H1 (cell line): Measurements from ENCODE around the gene SLC22A3. TPM values are rescaled to one million over a fixed set of nuclear protein-coding genes. Genes with fewer than 3 reads are reported as not detected.

Experiments
- CTCF ChIA-PET: fragments of 300-600 bp; sonication (Branson Sonifier 250); formaldehyde crosslinking; loops from one replicate; lab custom pipeline; 2021; ENCODE audit not compliant: partially characterized antibody; lab: Charles Lee
- POLR2A ChIA-PET: fragments of 300-600 bp; sonication (Branson Sonifier 250); formaldehyde crosslinking; loops from one replicate; lab custom pipeline; 2021; ENCODE audit warnings: inconsistent platforms; ENCODE audit not compliant: partially characterized antibody; lab: Charles Lee
- DNase-seq, 2 experiments: peaks; one replicate each; pipeline versions ENCODE4 v3.0.0 to v3.0.0-alpha.2; 2010 to 2022; ENCODE audit warnings: low spot score in 2 of 2, low read depth in 1 of 2, mixed read lengths in 1 of 2
- FAIRE-seq: peaks from 2 replicates; lab custom pipeline; 2011; peaks lifted over from hg19 to GRCh38; lab: Jason Lieb, UNC
- H2AFZ ChIP-seq: 2 replicates; pipeline ENCODE4 v1.8.1; 2012; ENCODE audit warnings: low read length, inconsistent platforms
- H2AK5ac ChIP-seq: 2 replicates; pipeline ENCODE4 v1.6.1; 2013; ENCODE audit warnings: low read depth, low read length
- H2BK120ac ChIP-seq: replicated peaks from 2 replicates; pipeline ENCODE3; 2013; ENCODE audit warnings: low read depth, low read length, inconsistent platforms
- H2BK12ac ChIP-seq: 2 replicates; pipeline ENCODE4 v1.6.1; 2013; ENCODE audit warnings: low read depth, low read length
- H2BK15ac ChIP-seq: 2 replicates; pipeline ENCODE4 v1.6.1; 2013; ENCODE audit warnings: low read length
- H2BK20ac ChIP-seq: 2 replicates; pipeline ENCODE4 v1.6.1; 2013; ENCODE audit warnings: low read length
- H2BK5ac ChIP-seq: 2 replicates; pipeline ENCODE4 v1.6.1; 2013; ENCODE audit warnings: low read depth, low read length
- H3K14ac ChIP-seq: 2 replicates; pipeline ENCODE4 v1.6.1; 2013; ENCODE audit warnings: inconsistent platforms; ENCODE audit not compliant: insufficient read length
- H3K18ac ChIP-seq: 2 replicates; pipeline ENCODE4 v1.6.1; 2013; ENCODE audit warnings: low read length; ENCODE audit errors: extremely low read depth
- H3K23ac ChIP-seq: 2 replicates; pipeline ENCODE4 v1.6.1; 2013; ENCODE audit warnings: inconsistent platforms; ENCODE audit not compliant: insufficient read length
- H3K23me2 ChIP-seq: 2 replicates; pipeline ENCODE4 v1.6.1; 2013; ENCODE audit warnings: low read depth, low read length
- H3K27ac ChIP-seq: 2 replicates; pipeline ENCODE4 v1.6.1; 2011; ENCODE audit warnings: low read depth, low read length, inconsistent platforms
- H3K27me3 ChIP-seq, 4 experiments: replicated peaks in 1 of 4; 1 replicate in 1 of 4; 2 replicates in 3 of 4; pipeline versions ENCODE4 v1.6.1 to v1.8.1; 2011 to 2013; ENCODE audit warnings: low read length in 3 of 4, mild to moderate bottlenecking in 3 of 4, inconsistent platforms in 2 of 4, mixed read lengths in 2 of 4, moderate library complexity in 1 of 4; ENCODE audit not compliant: control insufficient read depth in 3 of 4, insufficient read depth in 3 of 4; ENCODE audit errors: extremely low read depth in 1 of 4
- H3K36me3 ChIP-seq, 4 experiments: 2 replicates each; pipeline versions ENCODE4 v1.6.1 to v1.8.1; 2011 to 2013; ENCODE audit warnings: mild to moderate bottlenecking in 4 of 4, low read length in 3 of 4, moderate library complexity in 2 of 4, control low read depth in 1 of 4, inconsistent platforms in 1 of 4; ENCODE audit not compliant: insufficient read depth in 4 of 4, control insufficient read depth in 2 of 4
- H3K4ac ChIP-seq: replicated peaks from 2 replicates; pipeline ENCODE3; 2013; ENCODE audit warnings: low read length, low read depth, mixed read lengths, inconsistent platforms; ENCODE audit not compliant: insufficient read length
- H3K4me1 ChIP-seq, 4 experiments: replicated peaks in 1 of 4; 1 replicate in 1 of 4; 2 replicates in 3 of 4; pipeline versions ENCODE4 v1.6.1 to v1.8.1; 2011 to 2013; ENCODE audit warnings: low read length in 3 of 4, inconsistent platforms in 2 of 4, mixed read lengths in 1 of 4; ENCODE audit not compliant: insufficient read depth in 4 of 4, control insufficient read depth in 3 of 4
- H3K4me2 ChIP-seq, 2 experiments: 2 replicates each; pipeline versions ENCODE4 v1.6.1 to v1.8.1; 2011 to 2013; ENCODE audit warnings: low read depth in 2 of 2, low read length in 2 of 2, control low read depth in 1 of 2, inconsistent platforms in 1 of 2, mild to moderate bottlenecking in 1 of 2; ENCODE audit not compliant: insufficient read depth in 1 of 2
- H3K4me3 ChIP-seq, 4 experiments: fragments of 200-600, 300-600 bp in 1 of 4; sonication (generic), shearing (Covaris generic), sonication (Bioruptor Twin) in 1 of 4; 2 replicates each; pipeline versions ENCODE4 v1.5.1 to v1.8.1; 2011 to 2016; ENCODE audit warnings: low read length in 4 of 4, low read depth in 3 of 4, control low read depth in 2 of 4, inconsistent platforms in 2 of 4, mild to moderate bottlenecking in 2 of 4, mixed read lengths in 1 of 4, moderate library complexity in 1 of 4; ENCODE audit not compliant: insufficient read depth in 2 of 4; ENCODE audit errors: extremely low read depth in 1 of 4
- H3K56ac ChIP-seq: replicated peaks from 2 replicates; pipeline ENCODE3; 2013; ENCODE audit warnings: low read depth, mild to moderate bottlenecking, mixed read lengths, low read length, inconsistent platforms; ENCODE audit not compliant: insufficient read length
- H3K79me1 ChIP-seq: 2 replicates; pipeline ENCODE4 v1.6.1; 2013; ENCODE audit warnings: low read depth, low read length, control low read depth
- H3K79me2 ChIP-seq, 2 experiments: 2 replicates each; pipeline versions ENCODE4 v1.6.1 to v1.8.1; 2012 to 2013; ENCODE audit warnings: low read length in 2 of 2, mild to moderate bottlenecking in 2 of 2, inconsistent platforms in 1 of 2; ENCODE audit not compliant: insufficient read depth in 2 of 2, control insufficient read depth in 1 of 2
- H3K9ac ChIP-seq, 4 experiments: replicated peaks in 1 of 4; 1 replicate in 1 of 4; 2 replicates in 3 of 4; pipeline versions ENCODE4 v1.6.1 to v1.8.1; 2011 to 2013; ENCODE audit warnings: low read depth in 3 of 4, low read length in 3 of 4, control low read depth in 2 of 4, mild to moderate bottlenecking in 2 of 4, moderate library complexity in 2 of 4, inconsistent platforms in 1 of 4; ENCODE audit errors: extremely low read depth in 1 of 4
- H3K9me3 ChIP-seq, 2 experiments: 2 replicates each; pipeline versions ENCODE4 v1.6.1 to v1.8.1; 2012 to 2013; ENCODE audit warnings: mild to moderate bottlenecking in 2 of 2, moderate library complexity in 2 of 2, control low read depth in 1 of 2, inconsistent platforms in 1 of 2, low read depth in 1 of 2, low read length in 1 of 2, mixed read lengths in 1 of 2; ENCODE audit not compliant: insufficient read depth in 2 of 2
- H4K20me1 ChIP-seq, 2 experiments: replicated peaks in 1 of 2; 2 replicates each; pipeline versions ENCODE3 to v1.8.1; 2011 to 2013; ENCODE audit warnings: inconsistent platforms in 2 of 2, low read length in 2 of 2, mild to moderate bottlenecking in 1 of 2; ENCODE audit not compliant: insufficient read depth in 2 of 2, control insufficient read depth in 1 of 2
- H4K5ac ChIP-seq: 2 replicates; pipeline ENCODE4 v1.6.1; 2013; ENCODE audit warnings: low read length, low read depth, mixed read lengths, inconsistent platforms; ENCODE audit not compliant: insufficient read length
- H4K8ac ChIP-seq: 2 replicates; pipeline ENCODE4 v1.8.0; 2013; ENCODE audit warnings: mild to moderate bottlenecking, moderate library complexity, low read length, inconsistent platforms; ENCODE audit not compliant: insufficient read depth; ENCODE audit errors: extremely low read depth
- H4K91ac ChIP-seq: replicated peaks from 2 replicates; pipeline ENCODE3; 2013; ENCODE audit warnings: low read length, mixed read lengths, inconsistent platforms; ENCODE audit not compliant: insufficient read length
- JUND ChIP-seq: IDR thresholded peaks from 2 replicates; pipeline ENCODE4 v1.6.1; 2011; ENCODE audit warnings: mild to moderate bottlenecking, improper control_type of control experiment, low read length
- MAFK ChIP-seq: IDR thresholded peaks from 2 replicates; pipeline ENCODE4 v1.6.1; 2012; ENCODE audit warnings: low read depth, mild to moderate bottlenecking, improper control_type of control experiment, low read length
- RAD21 ChIP-seq, 2 experiments: IDR thresholded peaks in 1 of 2; conservative IDR thresholded peaks in 1 of 2; 2 replicates each; pipeline ENCODE4 v1.6.1; 2011; ENCODE audit warnings: low read depth in 2 of 2, low read length in 2 of 2, improper control_type of control experiment in 1 of 2, inconsistent platforms in 1 of 2, mild to moderate bottlenecking in 1 of 2, moderate library complexity in 1 of 2
- WGBS, 2 experiments: shearing (Covaris generic) in 1 of 2; methylation state at CpG; one replicate each; pipeline versions ENCODE4 v1.1.6 to v1.1.7; 2013 to 2015; ENCODE audit warnings: low lambda C conversion rate in 2 of 2, mixed read lengths in 2 of 2, inconsistent platforms in 1 of 2, low coverage in 1 of 2, missing lambda C conversion rate in 1 of 2; ENCODE audit not compliant: insufficient replicate concordance in 2 of 2, insufficient coverage in 1 of 2, insufficient read length in 1 of 2; ENCODE audit errors: extremely low coverage in 1 of 2, missing lambda C conversion rate in 1 of 2; 5-methylcytosine and 5-hydroxymethylcytosine counted together
- polyA plus RNA-seq, 7 experiments: library from polyadenylated mRNA; depleted of rRNA in 3 of 7; stranded (reverse) in 5 of 7; unstranded in 2 of 7; fragments of >200 nt in 5 of 7; fragments of 200-250 nt in 2 of 7; gene quantifications; 1 replicate in 5 of 7; 2 replicates in 1 of 7; 4 replicates in 1 of 7; pipeline versions ENCODE4 v1.2.1 to v1.2.3, GENCODE V29; 2011 to 2013; ENCODE audit warnings: missing spikeins in 2 of 7, mixed read lengths in 2 of 7
- total RNA-seq: library from RNA; stranded (reverse); fragmentation: NEBNext Ultra II Directional; extraction: Animal tissue kit (Norgen Biotek cat#: 25700); gene quantifications from 2 replicates; pipeline ENCODE4 v1.2.1, GENCODE V29; 2021
- TF ChIP-seq, protein P1 (sequence below), 3 experiments: IDR thresholded peaks; 1 replicate in 2 of 3; 2 replicates in 1 of 3; pipeline versions ENCODE4 v1.5.1 to v1.6.1; 2011; ENCODE audit warnings: low read length in 3 of 3, mild to moderate bottlenecking in 3 of 3, inconsistent platforms in 2 of 3, low read depth in 1 of 3, moderate library complexity in 1 of 3; ENCODE audit not compliant: insufficient read depth in 1 of 3; ENCODE audit errors: control extremely low read depth in 1 of 3

Gene SLC22A3
- total and polyA plus RNA-seq, 2 of the 8 experiments (the other 6 are each of a cell fraction or from before 2014, with no cell fraction given), result 1.0 to 2.9 TPM

DNA sequence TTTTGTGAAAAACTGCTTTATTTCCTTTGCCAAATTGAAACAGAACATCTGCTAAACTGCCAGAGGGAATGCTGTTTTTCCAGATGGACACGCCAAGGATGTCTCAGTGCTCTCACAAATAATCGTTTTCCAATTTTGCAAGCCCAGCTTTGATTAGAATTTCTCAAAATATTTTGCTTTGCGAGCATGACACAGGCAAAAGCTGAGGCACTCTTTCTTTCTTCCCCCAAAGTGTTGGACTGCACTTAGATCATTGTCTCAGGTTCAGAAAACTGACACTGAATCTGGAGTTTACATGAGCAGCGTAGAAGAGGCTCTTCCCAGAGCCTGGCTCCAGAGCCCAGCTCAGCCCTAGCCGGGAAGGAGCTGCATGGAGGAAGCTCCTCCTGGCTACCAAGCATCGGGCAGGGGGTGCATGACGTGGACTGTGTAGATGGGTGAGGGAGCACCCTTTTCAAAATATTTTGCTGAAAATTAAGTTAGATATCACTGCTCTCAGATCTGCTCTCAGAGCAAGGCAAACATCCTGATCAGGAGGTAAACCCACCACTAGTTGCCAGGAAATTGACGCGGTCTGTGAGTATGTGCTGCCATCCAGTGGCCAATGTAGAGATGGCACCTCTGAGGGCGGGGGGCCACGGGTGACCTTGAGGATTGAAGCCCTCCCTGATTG lies 107.5 kb downstream of the SLC22A3 start:
- no peak overlapping the region for H3K4ac ChIP-seq
- H2BK15ac ChIP-seq, result no peak overlapping the region; the same call in 1 of the 2 replicates
- 43% methylated on average over 11 of the region's 11 CpGs; no CpG with 5 or more reads in 1 of the 2 experiments for WGBS, 2 experiments
- H2BK120ac ChIP-seq, result no peak overlapping the region
- H2BK20ac ChIP-seq, result no peak overlapping the region
- TF ChIP-seq, protein P1, sequence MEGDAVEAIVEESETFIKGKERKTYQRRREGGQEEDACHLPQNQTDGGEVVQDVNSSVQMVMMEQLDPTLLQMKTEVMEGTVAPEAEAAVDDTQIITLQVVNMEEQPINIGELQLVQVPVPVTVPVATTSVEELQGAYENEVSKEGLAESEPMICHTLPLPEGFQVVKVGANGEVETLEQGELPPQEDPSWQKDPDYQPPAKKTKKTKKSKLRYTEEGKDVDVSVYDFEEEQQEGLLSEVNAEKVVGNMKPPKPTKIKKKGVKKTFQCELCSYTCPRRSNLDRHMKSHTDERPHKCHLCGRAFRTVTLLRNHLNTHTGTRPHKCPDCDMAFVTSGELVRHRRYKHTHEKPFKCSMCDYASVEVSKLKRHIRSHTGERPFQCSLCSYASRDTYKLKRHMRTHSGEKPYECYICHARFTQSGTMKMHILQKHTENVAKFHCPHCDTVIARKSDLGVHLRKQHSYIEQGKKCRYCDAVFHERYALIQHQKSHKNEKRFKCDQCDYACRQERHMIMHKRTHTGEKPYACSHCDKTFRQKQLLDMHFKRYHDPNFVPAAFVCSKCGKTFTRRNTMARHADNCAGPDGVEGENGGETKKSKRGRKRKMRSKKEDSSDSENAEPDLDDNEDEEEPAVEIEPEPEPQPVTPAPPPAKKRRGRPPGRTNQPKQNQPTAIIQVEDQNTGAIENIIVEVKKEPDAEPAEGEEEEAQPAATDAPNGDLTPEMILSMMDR (IDR thresholded peaks at IDR 0.05; ENCODE audit: control extremely low read depth in 1 of 3, insufficient read depth in 1 of 3, low read depth in 1 of 3, low read length in 3 of 3), result peak; percentile 89 to 98 (median 98)
- peak; percentile 99 to 100 for TF ChIP-seq RAD21 (IDR thresholded peaks at IDR 0.05 in 1 of 2, conservative IDR thresholded peaks at IDR 0.05 in 1 of 2; ENCODE audit: low read depth in 2 of 2, low read length in 2 of 2)
- no peak for TF ChIP-seq MAFK
- 0 out of 2 replicates have a peak, but pooled peaks have one; percentile 5 for TF ChIP-seq JUND
- no peak overlapping the region for H2BK5ac ChIP-seq
- no peak overlapping the region for H3K23ac ChIP-seq
- ChIA-PET CTCF (interaction anchor here (0.6 to 4.2 kb wide), 77 partner anchors 9 to 605 kb away, joined by 3 to 40 read pairs (median 4); no protein-coding TSS in a partner anchor), POLR2A (interaction anchor here (1.0 kb wide), 1 partner anchor 384 kb away, joined by 3 read pairs; no protein-coding TSS in a partner anchor)
- H3K27ac ChIP-seq, result no peak overlapping the region
- peak; percentile 85 for FAIRE-seq
- no peak overlapping the region for H2BK12ac ChIP-seq
- H4K20me1 ChIP-seq, result peaks cover 0 to 3% of the 10 kb centered on the region in 2 experiments
- H3K36me3 ChIP-seq, result no peaks in the 10 kb centered on the region
- peak overlapping the region; percentile 65 for H4K5ac ChIP-seq
- no peak overlapping the region for H2AK5ac ChIP-seq
- 0 out of 4 replicates have a peak overlapping the region, but pooled peaks of 1 of the 2 experiments have one; percentile 12 for H3K4me2 ChIP-seq
- H3K14ac ChIP-seq, result no peak overlapping the region
- H3K18ac ChIP-seq, result no peak overlapping the region
- H3K56ac ChIP-seq, result no peak overlapping the region
- H3K27me3 ChIP-seq, result no peaks in the 10 kb centered on the region
- peak overlapping the region; percentile 66 for H2AFZ ChIP-seq
- H3K4me1 ChIP-seq, result peaks cover 0 to 3% (median 0%) of the 10 kb centered on the region in 4 experiments; a peak in 2 of 7 replicates
- H3K4me3 ChIP-seq, result no peak overlapping the region
- no peaks in the 10 kb centered on the region for H3K79me1 ChIP-seq
- H3K79me2 ChIP-seq, result no peaks in the 10 kb centered on the region
- peak; percentile 49 to 93 for DNase-seq
- H3K9ac ChIP-seq, result no peak overlapping the region; a peak in 1 of 7 replicates
- peak overlapping the region; percentile 68 for H4K91ac ChIP-seq
- no peaks in the 10 kb centered on the region for H3K9me3 ChIP-seq
- peaks cover 5% of the 10 kb centered on the region; the same call in 1 of the 2 replicates for H3K23me2 ChIP-seq
- peak overlapping the region; percentile 91; the same call in 1 of the 2 replicates for H4K8ac ChIP-seq
